GM19468 (cell line): ENCODE results near the gene TBC1D22A.

Source experiments
- ATAC-seq: cut with Tn5 transposase; IDR thresholded peaks from one replicate; pipeline ENCODE4 v1.9.1; 2021; ENCODE audit warnings: mild to moderate bottlenecking, moderate library complexity, moderate number of reproducible peaks; ENCODE audit not compliant: unreplicated experiment; ENCODE audit errors: extremely low read depth

The TBC1D22A gene

DNA sequence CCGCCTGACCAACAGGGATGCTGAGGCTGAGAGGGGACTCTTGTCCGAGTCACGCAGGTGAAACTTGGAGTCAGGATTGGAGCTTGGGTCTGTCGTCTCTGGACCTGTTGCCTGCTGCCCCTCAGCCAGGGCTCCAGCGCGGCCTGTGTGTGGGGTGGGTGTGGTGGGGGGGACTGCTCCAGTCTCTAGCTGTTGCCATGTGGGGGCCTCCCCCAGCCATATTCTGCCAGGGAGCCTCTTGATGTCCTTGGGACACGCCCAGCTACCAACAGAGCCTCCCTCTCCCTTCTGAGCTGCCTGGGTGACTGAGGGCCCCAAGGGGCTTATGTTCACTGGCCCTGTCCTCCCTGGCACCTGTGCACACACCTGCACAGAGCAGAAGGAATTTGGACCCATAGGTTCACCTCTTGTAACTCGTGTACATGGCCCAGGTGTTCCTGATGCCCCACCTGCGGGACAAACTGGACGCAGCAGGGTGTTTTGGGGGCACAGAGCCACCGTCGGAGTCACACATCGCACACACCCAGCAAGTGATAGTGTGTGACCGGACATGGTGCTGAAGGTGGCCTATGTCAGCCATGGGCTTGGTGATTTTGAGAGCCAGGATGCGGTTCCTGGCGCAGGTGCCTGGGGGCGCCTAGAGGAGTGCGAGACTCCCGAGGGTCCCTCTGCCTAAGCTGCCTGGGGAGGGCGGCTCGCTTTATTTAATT is 252.3 kb downstream of the TBC1D22A start:
- ATAC-seq = no peak

DNA sequence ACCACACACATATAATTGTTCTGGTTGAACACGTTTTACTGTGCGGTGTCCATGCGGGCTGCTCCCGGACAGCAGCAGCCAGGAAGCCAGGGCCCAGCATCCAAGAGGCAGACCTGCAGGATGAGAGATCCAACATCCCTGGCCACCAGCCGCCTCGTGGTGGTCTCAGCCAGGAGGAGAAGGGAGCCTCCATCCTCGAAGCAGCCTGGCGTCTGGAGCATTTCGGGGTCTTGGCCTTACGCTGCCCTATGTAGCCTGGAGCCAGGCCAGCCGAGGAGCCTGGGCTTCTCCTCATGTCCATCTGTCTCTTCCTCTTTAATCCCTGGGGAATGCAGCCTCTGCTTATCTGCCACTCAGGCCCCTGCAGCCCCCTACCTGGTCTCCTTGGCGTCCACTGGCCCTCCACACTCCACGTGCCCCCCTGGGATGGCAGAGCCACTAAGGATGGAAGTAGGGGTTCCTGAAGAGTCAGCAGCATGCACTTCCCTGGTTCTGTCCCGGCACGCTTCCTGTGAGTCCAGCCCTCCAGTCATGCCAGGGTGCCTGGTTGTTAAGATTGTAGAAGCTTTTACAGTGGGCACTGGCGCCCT is 253.2 kb downstream of the TBC1D22A start:
- ATAC-seq = no peak

DNA sequence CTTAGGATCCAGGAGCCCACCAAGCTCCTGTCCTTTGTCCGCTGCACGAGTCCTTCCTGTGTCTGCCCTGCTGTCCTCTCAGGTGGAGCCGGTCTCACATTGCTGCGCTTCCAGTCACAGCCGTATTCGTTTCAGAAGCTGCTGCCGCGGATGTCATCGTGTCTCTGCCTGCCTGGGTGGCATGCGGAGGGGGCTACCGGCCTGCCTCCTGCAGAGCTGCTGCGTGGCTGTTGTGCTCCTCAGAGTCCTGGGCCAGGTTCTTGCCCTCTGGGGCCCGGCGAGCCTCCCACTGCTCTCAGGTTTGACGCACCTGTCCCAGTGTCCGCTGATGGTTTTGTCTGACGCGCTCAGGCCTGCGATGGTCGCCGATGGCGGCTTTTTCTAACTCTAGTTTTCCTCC is 254.2 kb downstream of the TBC1D22A start:
- ATAC-seq = no peak

DNA sequence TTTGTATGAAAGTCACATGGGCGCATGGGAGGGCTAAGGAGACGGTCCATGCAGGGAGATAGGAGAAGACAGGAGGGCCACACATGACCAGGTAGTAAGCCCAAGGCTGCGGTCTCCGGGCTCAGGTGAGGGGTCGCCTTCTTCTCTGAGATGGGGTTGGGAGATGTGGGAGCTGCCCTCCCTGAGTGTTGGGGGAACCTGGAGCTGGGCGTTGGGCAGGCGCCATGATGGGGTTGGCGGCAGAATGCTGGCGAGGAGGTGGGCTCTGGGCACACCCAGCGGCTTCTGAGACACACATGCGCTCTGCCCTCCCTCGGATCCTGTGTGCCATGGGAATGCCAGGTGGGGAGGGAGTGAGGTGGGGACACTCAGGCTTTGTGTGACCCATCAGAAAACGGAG is 254.8 kb downstream of the TBC1D22A start:
- ATAC-seq = no peak

DNA sequence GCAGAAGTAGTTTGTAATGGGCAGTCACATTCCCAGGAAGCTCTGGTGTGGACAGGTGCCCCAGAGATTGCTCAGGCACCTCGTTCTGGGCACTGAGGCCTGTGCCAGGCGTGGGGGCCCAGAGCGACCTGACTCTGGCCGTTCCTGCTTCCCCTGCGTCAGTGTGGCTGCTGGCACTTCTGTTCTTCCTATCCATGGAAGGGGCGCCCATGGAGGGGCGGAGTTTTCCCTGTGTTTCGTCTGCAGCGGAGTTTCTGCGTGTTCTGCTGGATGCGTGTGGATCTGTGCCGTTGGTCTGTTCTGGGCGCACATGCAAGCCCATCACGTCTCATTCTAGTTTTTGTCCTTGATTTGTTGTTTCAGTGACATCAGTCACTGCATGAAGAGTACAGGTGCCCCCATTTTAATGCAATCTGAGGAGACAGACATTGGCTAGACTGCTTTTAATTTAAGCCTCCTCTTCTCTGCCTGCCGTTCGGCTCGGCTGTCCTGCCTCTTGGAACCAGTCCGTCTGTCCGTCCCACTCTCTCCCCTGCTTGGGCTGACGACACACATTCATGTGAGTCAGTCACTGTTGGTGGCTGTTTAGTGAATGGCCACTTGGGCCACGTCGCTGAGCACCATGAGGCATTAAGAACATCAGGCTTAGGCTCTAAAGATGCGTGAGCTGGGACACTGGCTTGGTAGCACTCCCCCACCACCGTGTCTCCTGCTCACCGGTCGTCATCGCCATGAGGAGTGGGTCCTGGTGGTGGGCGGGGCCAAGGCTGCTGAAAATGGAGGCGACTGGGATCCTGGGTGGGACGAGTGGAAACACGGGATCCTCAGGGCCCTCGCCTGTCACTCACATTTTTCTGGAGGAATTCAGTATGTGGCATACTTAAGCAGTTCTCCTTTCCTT is 255.8 kb downstream of the TBC1D22A start:
- ATAC-seq = no peak

DNA sequence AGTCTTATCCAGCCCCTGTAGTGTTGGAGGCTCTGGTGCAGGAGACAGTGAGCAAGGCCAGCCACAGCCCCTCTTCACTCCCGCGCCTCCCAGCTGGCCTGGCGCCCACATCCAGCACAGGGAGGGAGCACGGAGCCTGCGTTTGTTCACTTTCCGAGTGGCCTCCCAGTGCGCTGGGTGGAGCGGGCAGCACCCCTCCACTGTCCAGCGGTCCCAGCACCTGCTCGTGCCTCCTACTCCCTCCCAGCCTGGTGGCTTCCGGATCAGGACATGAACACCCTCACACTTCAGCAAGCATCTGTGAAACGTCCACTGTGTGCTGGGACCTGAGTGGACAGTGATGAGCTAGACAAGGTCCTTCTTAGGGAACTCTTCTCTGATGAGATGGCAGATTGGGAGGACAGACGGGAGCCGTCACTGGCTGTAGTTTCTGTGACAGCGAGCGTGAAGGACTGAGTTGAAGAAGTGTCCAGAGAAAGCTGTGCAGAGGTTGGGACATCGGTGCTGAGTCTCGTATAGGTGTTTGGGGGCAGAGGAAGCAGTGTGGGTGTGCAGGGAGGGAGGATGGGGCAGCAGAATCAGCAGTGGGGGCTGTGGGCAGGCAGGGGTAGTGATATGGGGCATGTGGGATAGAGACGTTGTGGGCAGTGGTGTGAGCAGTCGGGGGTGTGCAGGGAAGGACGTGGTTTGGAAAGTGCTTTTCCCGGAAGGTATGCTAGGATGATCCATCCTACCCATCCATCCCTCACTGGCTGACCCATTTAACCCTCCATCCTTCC is 256.8 kb downstream of the TBC1D22A start:
- no peak for ATAC-seq

DNA sequence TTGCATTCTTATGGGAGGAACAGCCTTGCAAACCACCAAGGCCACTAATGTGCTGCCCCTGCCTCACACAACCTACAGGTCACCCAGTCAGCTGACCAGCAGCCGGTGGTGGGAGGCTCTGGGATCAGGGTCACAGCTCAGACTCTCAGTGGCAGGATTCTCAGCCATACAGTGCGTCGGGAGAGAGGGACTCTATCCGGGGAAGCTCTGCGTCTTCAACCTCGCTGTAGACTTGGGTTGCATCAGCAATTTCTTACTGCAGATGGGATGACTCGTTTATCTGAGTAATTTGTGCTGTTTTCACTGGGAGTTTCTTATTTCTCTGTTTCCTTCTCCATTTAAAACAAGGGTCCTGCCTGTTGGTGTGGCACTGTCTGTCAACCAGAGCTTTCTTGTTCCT is 257.7 kb downstream of the TBC1D22A start:
- ATAC-seq = no peak

DNA sequence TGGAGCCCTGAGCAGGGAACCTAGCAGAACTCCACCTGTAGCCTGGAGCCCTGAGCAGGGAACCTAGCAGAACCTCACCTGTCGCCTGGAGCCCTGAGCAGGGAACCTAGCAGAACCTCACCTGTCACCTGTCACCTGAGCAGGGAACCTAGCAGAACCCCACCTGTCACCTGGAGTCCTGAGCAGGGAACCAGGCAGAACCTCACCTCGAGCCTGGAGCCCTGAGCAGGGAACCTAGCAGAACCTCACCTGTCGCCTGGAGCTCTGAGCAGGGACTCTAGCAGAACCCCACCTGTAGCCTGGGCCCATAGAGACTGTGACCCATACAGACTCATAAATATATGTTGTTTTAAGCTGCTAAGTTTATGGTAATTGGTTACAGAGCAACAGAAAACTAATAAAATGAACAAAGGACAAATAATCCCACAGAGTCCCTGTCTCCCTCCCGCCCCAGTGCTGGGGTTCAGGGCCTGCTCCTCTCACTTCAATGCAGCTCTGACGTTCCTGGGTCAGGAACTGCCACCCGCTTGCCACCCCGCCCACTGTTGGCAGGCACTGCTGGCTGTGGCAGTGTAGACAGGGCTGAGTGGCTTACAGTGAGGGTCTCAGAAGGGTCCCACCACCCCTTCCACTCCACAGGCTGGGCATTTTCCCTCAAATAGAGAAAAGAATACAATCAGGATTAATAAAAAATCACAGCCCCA is 259.1 kb downstream of the TBC1D22A start:
- ATAC-seq = no peak

DNA sequence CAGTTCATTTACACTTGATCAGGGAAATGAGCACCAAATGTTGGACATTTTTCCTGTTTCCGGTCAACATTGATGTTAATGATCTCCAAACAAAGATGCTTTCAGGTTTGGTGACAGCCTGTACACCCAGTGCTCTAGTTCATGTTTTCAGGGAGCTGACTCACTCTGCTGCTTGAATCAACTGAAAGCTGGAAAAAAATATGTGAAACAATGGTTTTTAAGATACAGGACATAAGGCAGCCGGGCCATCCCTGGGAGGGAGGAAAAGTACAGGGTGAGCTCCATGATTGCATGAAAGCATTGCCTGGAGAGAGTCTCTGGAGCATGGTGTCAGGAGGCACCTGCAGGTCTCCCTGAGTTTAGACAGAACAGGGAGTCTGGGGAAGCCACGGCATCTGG is 259.6 kb downstream of the TBC1D22A start:
- no peak for ATAC-seq

DNA sequence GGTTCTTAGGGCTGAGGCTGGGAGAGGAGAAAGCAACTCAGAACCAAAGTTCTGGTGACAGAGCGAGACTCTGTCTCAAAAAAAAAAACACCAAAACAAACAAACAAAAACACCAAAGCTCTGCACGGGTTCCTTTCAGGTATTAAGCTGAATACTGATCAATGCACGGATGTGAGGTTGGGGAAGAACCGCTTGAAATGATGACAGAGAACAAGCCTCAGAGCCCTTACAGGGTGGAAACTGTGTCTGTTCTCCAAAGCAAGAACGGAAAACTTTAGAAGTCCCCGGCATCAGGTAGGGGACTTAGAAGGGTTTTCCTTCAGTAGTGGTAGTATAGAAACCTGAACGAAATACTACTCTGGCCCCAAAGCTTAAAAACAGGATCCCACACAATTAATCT is 260.0 kb downstream of the TBC1D22A start:
- ATAC-seq = no peak

DNA sequence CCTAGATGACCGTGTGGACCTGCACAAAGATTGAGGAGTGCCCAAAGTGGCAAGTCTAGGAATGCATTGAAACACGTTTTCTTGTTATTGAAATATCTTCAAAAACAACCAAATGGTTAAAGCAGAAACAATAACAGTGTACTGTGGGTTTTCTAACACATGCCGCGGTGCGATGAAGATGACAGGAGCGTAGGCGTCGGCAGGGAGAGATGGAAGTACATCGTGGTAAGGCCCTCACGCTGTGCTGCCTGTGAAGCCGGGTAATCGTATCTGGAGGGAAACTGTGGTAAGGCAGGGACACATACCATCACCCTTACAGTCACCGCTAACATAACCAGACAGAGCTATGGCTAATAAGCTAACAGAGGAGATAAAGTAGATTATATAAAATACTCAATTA is 261.4 kb downstream of the TBC1D22A start:
- no peak for ATAC-seq

DNA sequence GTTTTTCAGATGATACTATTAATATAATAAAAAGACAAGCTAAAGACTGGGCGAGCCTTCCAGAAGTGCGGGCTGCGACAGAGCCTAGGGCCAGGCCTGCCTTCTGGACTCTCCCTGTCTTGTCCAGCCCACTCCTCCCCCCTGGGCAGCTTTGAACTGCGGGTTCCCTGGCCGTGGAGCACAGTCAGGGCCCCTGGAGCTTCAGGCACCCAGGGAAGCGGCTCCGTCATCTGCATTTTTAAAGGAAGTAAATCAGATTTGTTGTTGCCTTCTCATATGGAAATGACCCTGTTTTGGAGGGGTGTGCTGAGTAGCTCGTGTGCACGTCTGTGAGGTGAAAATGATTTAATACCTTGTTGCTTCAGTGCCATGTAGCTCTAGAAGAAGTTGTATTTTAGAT is 265.3 kb downstream of the TBC1D22A start:
- no peak for ATAC-seq

DNA sequence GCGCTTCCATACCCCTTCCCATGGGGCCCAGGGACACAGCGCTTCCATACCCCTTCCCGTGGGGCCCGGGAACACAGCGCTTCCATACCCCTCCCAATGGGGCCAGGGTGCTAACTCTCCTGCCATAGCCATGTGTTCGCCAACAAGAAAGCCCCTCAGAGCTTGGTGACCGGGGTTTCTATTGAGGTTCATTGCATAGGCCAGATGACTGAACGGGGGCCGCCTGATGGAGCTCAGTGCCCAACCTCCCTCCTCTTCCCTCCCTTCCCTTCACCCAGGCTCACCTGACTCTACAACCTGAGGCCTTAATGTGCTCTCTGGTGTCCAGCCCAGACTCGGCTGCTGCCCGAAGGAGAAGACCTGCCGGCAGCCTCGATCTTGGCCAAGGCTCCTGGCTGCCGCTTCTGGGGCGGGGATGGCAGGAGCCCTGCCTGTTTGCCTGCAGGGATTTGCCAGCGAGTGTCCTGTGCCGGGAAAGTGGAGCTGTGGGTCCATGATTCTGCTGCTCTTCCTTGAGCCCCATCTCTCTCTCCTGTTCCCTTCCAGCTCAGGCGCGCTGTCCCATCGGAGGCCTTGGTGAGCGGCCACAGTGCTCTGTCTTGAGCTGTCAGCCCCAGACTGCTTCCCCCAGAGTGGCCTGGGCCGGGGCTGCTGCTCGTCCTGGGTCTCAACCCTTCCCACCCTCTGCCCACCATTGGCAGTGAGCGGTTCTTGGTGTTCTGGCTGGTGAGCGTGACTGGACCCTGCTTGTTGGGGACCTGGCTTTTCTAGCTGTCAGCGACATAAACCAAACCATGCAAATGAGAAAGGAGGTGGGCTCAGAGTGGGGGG is 267.0 kb downstream of the TBC1D22A start:
- no peak for ATAC-seq

DNA sequence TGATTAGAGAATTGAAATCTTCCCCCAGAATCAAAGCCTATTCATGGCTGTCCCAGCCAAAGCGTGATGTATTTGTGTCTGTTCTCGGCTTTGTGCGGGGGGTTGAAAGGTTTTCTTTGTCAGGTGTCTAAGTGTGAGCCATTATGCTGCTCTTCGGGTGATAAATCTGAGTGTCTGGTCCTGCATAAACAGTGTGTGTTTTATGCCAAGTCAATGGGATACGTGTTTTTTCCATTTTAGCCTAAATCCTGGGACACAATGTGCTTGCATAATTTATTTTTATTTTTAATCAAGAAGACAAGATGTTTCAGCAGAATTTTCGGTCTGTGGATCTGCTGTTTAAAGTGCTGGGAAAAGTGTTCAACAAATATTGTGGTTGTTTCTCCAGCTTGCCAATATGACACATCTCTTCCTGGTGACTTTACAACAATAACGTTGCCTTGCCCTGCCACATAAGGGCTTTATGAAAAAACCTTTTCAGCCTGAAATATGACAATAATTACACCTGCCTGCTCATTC is 267.8 kb downstream of the TBC1D22A start:
- no peak for ATAC-seq

DNA sequence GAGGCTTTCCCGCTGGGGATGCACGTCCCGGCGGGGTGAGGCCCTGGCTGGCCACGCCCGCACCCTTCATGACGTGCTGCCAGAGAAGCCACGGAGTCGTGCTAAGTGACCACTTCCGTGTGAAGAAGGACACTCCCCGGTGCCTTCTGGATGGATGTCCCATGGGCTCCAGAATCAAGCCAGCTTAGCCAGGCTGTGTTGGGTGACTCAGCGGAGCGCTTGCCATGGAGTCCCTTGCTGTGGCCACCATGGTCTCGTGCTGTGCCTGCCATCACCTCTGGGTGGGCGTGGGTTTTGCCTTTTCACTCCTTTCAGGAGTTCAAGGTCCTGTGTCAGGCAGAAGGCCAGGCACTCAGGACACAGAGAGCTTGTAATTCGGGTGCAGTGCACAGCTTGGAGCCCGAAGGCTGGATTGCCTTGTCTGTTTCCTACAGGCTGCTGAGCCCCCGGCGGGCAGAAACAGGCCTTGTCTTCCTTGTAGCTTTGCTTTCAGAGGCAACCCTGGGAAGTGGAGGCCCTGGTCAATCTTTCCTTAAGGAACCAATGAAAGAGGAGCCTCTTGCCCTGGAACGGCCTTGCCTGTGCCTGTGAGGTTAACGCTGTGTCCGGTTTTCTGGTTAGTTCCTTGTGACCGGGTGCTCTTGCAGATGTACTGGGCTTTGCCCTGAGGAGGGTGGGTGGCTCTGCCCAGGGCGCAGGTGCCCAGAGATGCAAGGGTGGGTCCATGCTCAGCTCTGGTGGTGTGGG is 268.6 kb downstream of the TBC1D22A start:
- no peak for ATAC-seq

DNA sequence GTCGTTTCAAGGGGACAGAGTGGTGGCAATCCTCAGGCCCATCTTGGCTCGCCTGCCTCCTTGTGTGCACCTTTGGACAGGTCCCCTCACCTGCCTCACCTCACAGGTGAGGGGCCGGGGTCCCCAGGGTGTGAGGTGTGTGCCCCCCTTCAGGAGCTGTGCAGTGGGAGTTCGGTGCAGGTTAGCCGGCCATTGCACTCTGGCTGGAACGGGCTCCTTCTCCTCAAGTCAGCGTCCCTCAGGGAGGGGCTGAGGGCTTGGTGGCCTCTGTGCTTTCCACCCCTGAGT is 269.1 kb downstream of the TBC1D22A start:
- no peak for ATAC-seq

DNA sequence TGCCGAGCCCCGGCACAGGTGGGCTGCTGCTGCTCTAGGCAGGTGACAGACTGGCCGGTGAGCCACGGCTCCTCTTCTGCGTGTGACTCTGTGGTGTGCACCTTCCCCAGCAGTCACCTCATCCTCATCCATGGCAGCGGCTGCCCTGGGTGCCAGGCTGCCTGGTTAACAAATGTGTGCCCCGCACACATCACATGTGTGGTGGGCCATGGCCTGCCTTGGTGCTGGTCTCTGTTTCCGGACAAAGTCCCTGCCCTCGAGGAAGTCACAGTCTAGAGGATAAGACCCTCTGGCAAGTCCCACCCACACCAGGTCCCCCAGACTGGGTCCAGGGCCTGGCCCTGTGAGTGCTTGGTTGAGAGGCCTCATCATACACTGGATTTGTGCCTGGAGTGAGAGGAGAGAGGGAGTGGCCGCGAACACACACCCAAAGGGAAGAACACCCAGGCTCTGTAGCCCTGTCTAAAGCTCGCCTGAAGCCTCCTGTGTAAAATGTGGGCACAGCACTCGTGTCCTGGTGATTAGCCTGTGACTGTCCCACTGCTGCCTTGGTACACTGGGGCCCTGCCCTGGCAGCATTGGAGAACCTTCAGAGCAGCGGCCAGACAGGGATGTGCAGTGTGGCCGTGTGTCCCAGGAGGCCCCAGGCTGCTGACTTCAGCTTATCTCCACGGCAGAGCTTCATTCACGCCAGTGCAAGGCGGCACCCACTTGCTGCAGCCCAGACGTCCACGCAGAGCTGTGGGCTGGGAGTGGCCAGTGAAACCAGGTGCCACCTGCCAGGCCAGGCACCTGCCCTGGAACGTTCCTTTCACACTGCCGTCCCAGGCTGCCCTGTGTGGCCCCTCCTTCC is 269.9 kb downstream of the TBC1D22A start:
- ATAC-seq = no peak
